Measurements from ENCODE around the gene EBI3.

The EBI3 gene

GRCh38 chr19:4197228-4197624 is 32.1 kb upstream of the EBI3 start:
- H3K4me3 ChIP-seq (ENCODE audit: low read depth, low read length) = no peak overlapping the region
- DNase-seq (ENCODE audit: low read depth) = no peak
- no peak for TF ChIP-seq CTCF (IDR thresholded peaks at IDR 0.05; ENCODE audit: control insufficient read depth, extremely low read depth, insufficient read depth)

GRCh38 chr19:4197625-4198466 is 31.5 kb upstream of the EBI3 start:
- no peak for DNase-seq (ENCODE audit: low read depth)
- TF ChIP-seq CTCF (IDR thresholded peaks at IDR 0.05; ENCODE audit: control insufficient read depth, extremely low read depth, insufficient read depth) = no peak
- H3K4me3 ChIP-seq (ENCODE audit: low read depth, low read length) = no peak overlapping the region

GRCh38 chr19:4198467-4199126 is 30.7 kb upstream of the EBI3 start:
- TF ChIP-seq CTCF (IDR thresholded peaks at IDR 0.05; ENCODE audit: control insufficient read depth, extremely low read depth, insufficient read depth) = no peak
- DNase-seq (ENCODE audit: low read depth) = no peak
- no peak overlapping the region for H3K4me3 ChIP-seq (ENCODE audit: low read depth, low read length)

- no peak for DNase-seq (ENCODE audit: low read depth)
- no peak overlapping the region for H3K4me3 ChIP-seq (ENCODE audit: low read depth, low read length)
- no peak for TF ChIP-seq CTCF (IDR thresholded peaks at IDR 0.05; ENCODE audit: control insufficient read depth, extremely low read depth, insufficient read depth)
These were observed 29.5 kb upstream of the EBI3 start for GRCh38 chr19:4199699-4200293.

- no peak for DNase-seq (ENCODE audit: low read depth)
- H3K4me3 ChIP-seq (ENCODE audit: low read depth, low read length) = no peak overlapping the region
- TF ChIP-seq CTCF (IDR thresholded peaks at IDR 0.05; ENCODE audit: control insufficient read depth, extremely low read depth, insufficient read depth) = no peak
These were observed 28.3 kb upstream of the EBI3 start for GRCh38 chr19:4200940-4201542.

- no peak for TF ChIP-seq CTCF (IDR thresholded peaks at IDR 0.05; ENCODE audit: control insufficient read depth, extremely low read depth, insufficient read depth)
- H3K4me3 ChIP-seq (ENCODE audit: low read depth, low read length) = no peak overlapping the region
- no peak for DNase-seq (ENCODE audit: low read depth)
These were observed 27.5 kb upstream of the EBI3 start for GRCh38 chr19:4201798-4202197.

Data from LNCaP clone FGC (cell line).